Natural killer cell (primary cell): ENCODE data around the gene SDC1. TPM values are rescaled to one million over a fixed set of nuclear protein-coding genes. Genes with fewer than 3 reads are reported as not detected.

Experiments
- ATAC-seq, 3 donors: fragments of 150-1000 bp in 2 of 3; fragments of 200-7000 bp in 1 of 3; cut with Tn5 transposase; 1 replicate in 1 of 3; 2 replicates in 2 of 3; pipeline ENCODE4 v1.10.0; 2021; ENCODE audit warnings: mild to moderate bottlenecking in 2 of 3, moderate library complexity in 2 of 3
- DNase-seq, 2 donors: peaks; one replicate each; pipeline versions ENCODE4 v3.0.0 to v3.0.0-alpha.2; 2013 to 2021; ENCODE audit warnings: mixed read lengths in 1 of 2
- H3K27ac ChIP-seq: one replicate; pipeline ENCODE4 v1.5.1; 2013; ENCODE audit warnings: mild to moderate bottlenecking, low read length
- H3K27me3 ChIP-seq: one replicate; pipeline ENCODE4 v1.6.1; 2013; ENCODE audit warnings: low read length; ENCODE audit not compliant: control insufficient read depth, insufficient read depth
- H3K36me3 ChIP-seq: one replicate; pipeline ENCODE4 v1.6.1; 2013; ENCODE audit warnings: low read length; ENCODE audit not compliant: control insufficient read depth, insufficient read depth
- H3K4me1 ChIP-seq: one replicate; pipeline ENCODE4 v1.6.1; 2013; ENCODE audit warnings: low read length; ENCODE audit not compliant: control insufficient read depth, insufficient read depth
- H3K4me3 ChIP-seq: one replicate; pipeline ENCODE4 v1.5.1; 2013; ENCODE audit warnings: low read length
- H3K9me3 ChIP-seq: one replicate; pipeline ENCODE4 v1.6.1; 2013; ENCODE audit warnings: low read length; ENCODE audit not compliant: control insufficient read depth, insufficient read depth
- H3K27ac Mint-ChIP-seq, 2 donors: one replicate each; pipeline ENCODE4 v1.8.0; 2022; ENCODE audit warnings: mild to moderate bottlenecking in 2 of 2, mixed read lengths in 2 of 2, moderate library complexity in 1 of 2
- H3K27me3 Mint-ChIP-seq, 2 donors: one replicate each; pipeline ENCODE4 v1.8.0; 2022; ENCODE audit warnings: low read depth in 2 of 2, mixed read lengths in 2 of 2
- H3K36me3 Mint-ChIP-seq: one replicate; pipeline ENCODE4 v1.8.0; 2022; ENCODE audit warnings: mixed read lengths
- H3K4me1 Mint-ChIP-seq, 2 donors: one replicate each; pipeline ENCODE4 v1.8.0; 2022; ENCODE audit warnings: mixed read lengths in 2 of 2
- H3K4me3 Mint-ChIP-seq: one replicate; pipeline ENCODE4 v1.8.0; 2022; ENCODE audit warnings: mild to moderate bottlenecking, moderate library complexity, mixed read lengths
- H3K9me3 Mint-ChIP-seq, 2 donors: one replicate each; pipeline ENCODE4 v1.8.0; 2022; ENCODE audit warnings: mixed read lengths in 2 of 2
- CTCF ChIP-seq: fragments of 200-600 bp; IDR thresholded peaks from one replicate; pipeline ENCODE4 v1.8.0; 2022; ENCODE audit warnings: antibody characterized with exemption
- WGBS: methylation state at CpG from one replicate; pipeline ENCODE4 v1.1.7; 2013; ENCODE audit warnings: missing lambda C conversion rate; ENCODE audit not compliant: insufficient coverage; 5-methylcytosine and 5-hydroxymethylcytosine counted together
- intact Hi-C: fragments of 100-400 bp; cut with micrococcal nuclease; formaldehyde crosslinking; loops from one replicate; pipeline ENCODE4 v1.14.2; 2022
- total RNA-seq, 4 donors: library from RNA; stranded (reverse); fragments of 120-200 nt in 1 of 4; gene quantifications; one replicate each; pipeline versions ENCODE4 v1.2.3 to v1.2.4, GENCODE V29; 2013 to 2022

SDC1 gene
- total RNA-seq, 3 donors from 2014 or later (not counting 1 experiment from before 2014, with no cell fraction given) = 0.63 TPM; not detected in 2

- no peaks in the 10 kb centered on the region for H3K36me3 Mint-ChIP-seq
- H3K27me3 Mint-ChIP-seq = peaks cover 0 to 3% of the 10 kb centered on the region in 2 donors
- H3K9me3 Mint-ChIP-seq = no peaks in the 10 kb centered on the region
- H3K4me3 Mint-ChIP-seq = no peak overlapping the region
- TF ChIP-seq CTCF = no peak
- Histone ChIP-seq H3K9me3 (no peaks in the 10 kb centered on the region), H3K27me3 (no peaks in the 10 kb centered on the region), H3K27ac (no peak overlapping the region), H3K36me3 (no peaks in the 10 kb centered on the region), H3K4me1 (no peaks in the 10 kb centered on the region), H3K4me3 (no peak overlapping the region)
- ATAC-seq (no peak), DNase-seq (no peak)
- intact Hi-C loops = no loop called here
- no peak overlapping the region for H3K27ac Mint-ChIP-seq
- WGBS = 93% methylated on average over 24 of the region's 25 CpGs
- no peaks in the 10 kb centered on the region for H3K4me1 Mint-ChIP-seq
Observed at GRCh38 chr2:20179755-20180594, 45.0 kb downstream of the SDC1 start.

GRCh38 chr2:20179466-20179754, 45.5 kb downstream of the SDC1 start:
- intact Hi-C loops = no loop called here

DNA sequence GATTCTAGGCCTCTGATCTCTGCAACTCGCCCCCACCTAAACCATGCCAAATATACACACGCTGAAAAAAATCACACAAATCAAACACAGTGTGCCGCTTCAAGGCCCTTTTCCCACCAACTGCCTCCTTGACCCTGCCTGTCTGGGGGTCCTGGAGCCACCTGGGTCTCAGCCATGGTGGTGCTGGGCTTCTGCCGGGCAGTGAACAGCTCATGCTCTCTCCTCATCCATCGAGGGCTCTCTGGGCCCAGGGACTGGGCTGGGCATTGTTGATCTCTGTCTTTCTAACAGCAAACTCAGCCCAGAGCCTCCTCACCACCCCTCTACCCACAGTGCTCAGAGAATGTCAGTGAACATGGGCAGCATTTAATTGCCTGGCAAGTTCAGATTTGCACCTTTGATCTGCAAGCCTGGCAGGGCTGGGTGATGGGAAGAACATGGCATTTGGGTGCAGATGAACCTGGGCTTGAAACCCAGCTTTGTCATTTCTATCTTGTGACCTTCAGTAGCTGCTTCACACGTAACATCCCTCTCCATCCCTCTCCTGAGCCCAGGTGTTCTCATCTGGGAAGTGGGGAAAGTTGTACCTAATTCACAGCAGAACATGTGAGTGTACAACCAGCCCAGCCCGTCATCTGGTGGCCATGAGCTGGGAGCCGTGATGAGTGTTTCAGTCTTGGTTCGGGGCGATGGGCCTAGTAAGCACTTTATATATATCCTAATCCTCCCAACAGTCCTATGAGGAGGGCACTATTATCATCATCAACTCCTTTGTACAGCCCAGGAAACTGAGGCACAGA, 46.1 kb downstream of the SDC1 start:
- H3K36me3 ChIP-seq = no peaks in the 10 kb centered on the region
- H3K4me1 Mint-ChIP-seq = no peaks in the 10 kb centered on the region
- no peak for ATAC-seq
- no peaks in the 10 kb centered on the region for H3K36me3 Mint-ChIP-seq
- H3K4me3 ChIP-seq = no peak overlapping the region
- H3K4me3 Mint-ChIP-seq = no peak overlapping the region
- no peak overlapping the region for H3K27ac Mint-ChIP-seq
- H3K27ac ChIP-seq = no peak overlapping the region
- H3K4me1 ChIP-seq = no peaks in the 10 kb centered on the region
- no peaks in the 10 kb centered on the region for H3K9me3 ChIP-seq
- H3K27me3 ChIP-seq = no peaks in the 10 kb centered on the region
- DNase-seq = no peak
- intact Hi-C loops = no loop called here
- WGBS = 91% methylated on average over 10 of the region's 10 CpGs
- H3K27me3 Mint-ChIP-seq = peaks cover 0 to 3% of the 10 kb centered on the region in 2 donors
- TF ChIP-seq CTCF = no peak
- H3K9me3 Mint-ChIP-seq = no peaks in the 10 kb centered on the region

More at GRCh38 chr2:20179466-20179754, 45.5 kb downstream of the SDC1 start:
- Histone ChIP-seq H3K27ac (no peak overlapping the region), H3K4me1 (no peaks in the 10 kb centered on the region), H3K27me3 (no peaks in the 10 kb centered on the region), H3K4me3 (no peak overlapping the region), H3K36me3 (no peaks in the 10 kb centered on the region), H3K9me3 (no peaks in the 10 kb centered on the region)
- H3K4me3 Mint-ChIP-seq = no peak overlapping the region
- no peak for ATAC-seq
- H3K27ac Mint-ChIP-seq = no peak overlapping the region
- DNase-seq = no peak
- H3K27me3 Mint-ChIP-seq = peaks cover 0 to 3% of the 10 kb centered on the region in 2 donors
- H3K9me3 Mint-ChIP-seq = no peaks in the 10 kb centered on the region
- no peak for TF ChIP-seq CTCF
- H3K4me1 Mint-ChIP-seq = no peaks in the 10 kb centered on the region
- WGBS = 91% methylated on average over 3 of the region's 3 CpGs
- no peaks in the 10 kb centered on the region for H3K36me3 Mint-ChIP-seq
